ENCODE results near the gene SUGCT.
"Not testable (repeated sequence)": the region's sequence is repeated elsewhere in the genome, so short reads cannot be mapped to it uniquely, and the experiment has no call there.

Gene SUGCT

DNA sequence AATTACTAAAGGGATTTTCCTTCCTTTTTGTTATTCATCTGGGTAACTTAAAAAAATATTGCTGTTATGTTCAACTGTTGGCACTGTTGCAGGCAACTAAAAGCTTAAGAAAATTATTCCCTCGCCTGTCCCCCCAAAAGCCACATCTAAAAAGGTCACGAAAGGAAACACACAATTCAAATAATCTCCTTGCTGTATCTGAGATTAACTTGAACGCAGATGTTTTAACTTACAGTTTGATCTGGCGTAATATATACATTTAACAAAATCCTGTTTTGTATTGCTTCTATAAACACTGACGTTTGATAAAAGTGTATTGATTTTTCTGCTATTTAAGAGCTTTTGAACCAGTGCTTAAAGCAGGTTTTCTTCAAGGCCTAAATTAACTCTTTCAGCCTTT, 432.1 kb downstream of the SUGCT start:
- DNase-seq (ENCODE audit: low read depth, low spot score) = no peak

DNA sequence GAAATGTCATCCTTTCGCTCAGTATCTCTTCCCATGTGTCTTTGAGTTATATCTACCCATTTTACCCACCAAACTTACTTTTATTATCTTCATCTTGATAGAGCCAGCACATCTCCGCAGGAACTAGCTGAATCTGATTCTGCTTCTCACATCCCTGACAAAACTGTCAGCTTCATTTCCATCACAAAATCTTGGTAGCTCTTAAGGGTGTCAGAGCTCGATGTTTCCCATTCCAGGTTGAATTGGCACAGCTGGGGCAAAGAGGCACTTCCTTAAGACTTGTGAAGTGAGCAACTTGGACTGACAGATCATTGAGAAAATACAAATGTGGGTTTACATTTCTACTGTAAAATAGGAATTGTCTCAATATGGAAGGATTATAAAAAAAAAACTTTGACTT, 434.5 kb downstream of the SUGCT start:
- DNase-seq (ENCODE audit: low read depth, low spot score) = no peak

DNA sequence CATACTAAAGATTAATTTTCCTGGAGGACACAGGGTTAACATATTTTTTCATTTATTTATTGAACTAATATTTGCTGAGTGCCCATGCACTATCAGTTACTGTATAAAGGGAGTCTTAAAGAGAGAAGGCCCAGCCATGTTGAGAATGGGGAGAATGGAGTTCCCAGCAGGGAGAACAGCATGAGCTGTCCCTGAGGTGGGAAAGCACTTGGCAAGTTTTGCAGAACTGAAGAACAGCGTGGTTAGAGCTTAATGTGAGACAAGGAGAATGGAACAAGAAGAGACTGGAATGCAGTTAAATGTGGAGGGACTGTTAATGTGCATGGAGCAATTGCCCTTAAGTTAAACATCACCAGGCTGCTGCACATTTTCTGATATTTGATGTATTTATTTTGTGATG, 435.4 kb downstream of the SUGCT start:
- no peak for DNase-seq (ENCODE audit: low read depth, low spot score)

GRCh38 chr7:40571796-40572195, 437.0 kb downstream of the SUGCT start:
- no peak for DNase-seq (ENCODE audit: low read depth, low spot score)

DNA sequence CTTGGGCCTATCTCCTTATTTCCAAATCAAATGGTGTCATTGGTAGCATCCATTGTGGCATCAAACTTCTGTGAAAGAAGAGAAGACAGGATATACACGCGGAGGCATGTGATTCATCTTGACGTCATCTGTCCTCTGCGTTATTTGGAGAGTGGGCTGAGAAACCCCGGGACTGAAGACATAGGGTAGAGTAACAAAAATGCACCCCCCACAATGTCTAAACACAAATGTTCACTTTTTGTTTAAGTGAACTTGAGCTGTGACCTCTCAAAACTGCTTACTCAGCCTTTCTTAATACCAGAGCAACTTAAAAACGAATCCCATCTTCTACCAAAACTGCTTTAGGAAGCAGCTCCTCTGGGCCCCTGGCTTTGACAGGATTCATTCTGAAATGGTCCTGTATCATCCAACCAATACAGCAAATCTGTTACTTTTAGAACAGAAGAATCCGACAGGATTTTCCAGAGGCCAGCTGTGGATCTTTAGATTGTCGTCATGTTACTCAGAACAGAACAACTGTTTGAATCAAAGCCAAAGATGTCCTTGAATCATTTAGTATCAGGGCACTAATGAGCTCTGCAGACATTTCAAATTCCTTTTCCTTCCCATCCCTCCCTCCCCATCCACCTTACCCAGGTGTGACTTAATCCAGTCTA, 438.1 kb downstream of the SUGCT start:
- peak; percentile 85 for DNase-seq (ENCODE audit: low read depth, low spot score)

- DNase-seq (ENCODE audit: low read depth, low spot score) = no peak
Measured at GRCh38 chr7:40579401-40579800, 444.6 kb downstream of the SUGCT start.

GRCh38 chr7:40580776-40581175, 446.0 kb downstream of the SUGCT start:
- no peak for DNase-seq (ENCODE audit: low read depth, low spot score)

GRCh38 chr7:40582539-40582938, 447.7 kb downstream of the SUGCT start:
- DNase-seq (ENCODE audit: low read depth, low spot score) = no peak

DNA sequence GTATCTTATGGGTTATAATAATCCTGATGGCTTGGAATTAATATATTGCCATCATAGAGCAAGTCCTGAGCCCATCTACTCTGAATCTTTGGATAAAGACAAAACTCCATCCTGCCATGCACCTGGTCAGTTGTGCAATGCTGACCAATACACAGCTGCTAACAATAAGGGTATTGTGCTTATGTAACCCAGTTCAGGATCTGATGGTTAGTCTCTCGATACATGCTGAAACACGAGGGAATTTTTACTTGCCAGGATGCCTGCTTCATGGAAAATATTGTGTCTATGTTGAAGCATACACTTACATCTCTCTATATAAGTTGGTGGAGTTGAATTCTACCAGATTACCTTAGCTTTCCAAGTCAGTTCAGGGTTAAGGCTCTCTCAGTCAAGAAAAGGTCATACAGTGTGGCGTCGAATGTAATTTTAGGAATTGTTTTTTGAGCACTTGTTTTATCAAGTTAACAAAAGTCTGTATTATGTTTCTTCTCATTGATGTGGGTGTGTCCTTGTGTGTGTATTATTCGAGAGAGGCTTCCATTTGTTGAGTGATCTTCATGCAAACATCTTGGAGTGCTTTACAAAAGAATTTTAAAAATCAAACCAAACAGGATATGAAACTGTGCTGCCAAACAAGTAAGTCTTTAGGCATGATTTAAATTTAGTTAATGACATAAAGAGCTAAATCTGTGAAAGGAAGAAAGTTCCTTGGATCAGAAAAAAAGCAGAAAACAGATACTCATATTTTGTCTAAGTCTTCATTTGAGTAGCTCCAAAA, 449.1 kb downstream of the SUGCT start:
- no peak for DNase-seq (ENCODE audit: low read depth, low spot score)

DNA sequence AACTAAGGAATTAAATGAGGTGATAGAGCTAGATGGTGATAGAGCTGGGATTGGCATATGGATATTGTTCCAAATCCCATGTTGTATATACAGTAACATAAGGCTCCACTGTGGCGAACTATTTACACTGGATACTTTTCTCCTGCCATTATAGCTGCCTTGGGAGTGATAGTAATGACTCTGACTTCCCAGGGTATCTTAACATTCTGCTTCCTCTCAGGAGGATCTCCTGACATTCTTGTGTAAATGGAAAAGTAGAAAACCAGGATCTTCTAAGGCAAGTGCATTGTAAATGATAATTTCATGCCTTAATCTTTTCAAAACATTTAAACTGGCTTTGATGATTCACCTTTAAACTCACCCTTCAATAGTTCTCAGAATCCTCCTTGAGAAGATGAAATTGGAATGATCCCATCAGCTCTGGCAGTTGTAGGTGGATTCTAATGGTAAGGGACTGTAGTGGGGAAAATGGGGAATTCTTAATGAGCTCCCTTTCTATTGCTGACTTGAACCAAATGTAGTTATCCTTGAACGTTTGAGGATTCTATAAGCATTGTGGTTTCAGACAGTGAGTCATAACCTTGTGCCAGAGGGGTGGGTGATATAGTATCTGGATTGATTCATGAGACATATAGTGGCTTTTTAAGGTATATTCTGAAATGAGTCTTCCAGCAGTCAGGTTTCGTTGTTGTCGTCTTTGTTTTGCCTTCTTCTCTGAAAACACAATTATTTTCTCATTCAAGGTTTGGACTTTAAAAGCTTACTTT, 450.0 kb downstream of the SUGCT start:
- no peak for DNase-seq (ENCODE audit: low read depth, low spot score)

- no peak for DNase-seq (ENCODE audit: low read depth, low spot score)
Measured at GRCh38 chr7:40586197-40586596, 451.4 kb downstream of the SUGCT start.

GRCh38 chr7:40587419-40587818, 452.6 kb downstream of the SUGCT start:
- no peak for DNase-seq (ENCODE audit: low read depth, low spot score)

DNA sequence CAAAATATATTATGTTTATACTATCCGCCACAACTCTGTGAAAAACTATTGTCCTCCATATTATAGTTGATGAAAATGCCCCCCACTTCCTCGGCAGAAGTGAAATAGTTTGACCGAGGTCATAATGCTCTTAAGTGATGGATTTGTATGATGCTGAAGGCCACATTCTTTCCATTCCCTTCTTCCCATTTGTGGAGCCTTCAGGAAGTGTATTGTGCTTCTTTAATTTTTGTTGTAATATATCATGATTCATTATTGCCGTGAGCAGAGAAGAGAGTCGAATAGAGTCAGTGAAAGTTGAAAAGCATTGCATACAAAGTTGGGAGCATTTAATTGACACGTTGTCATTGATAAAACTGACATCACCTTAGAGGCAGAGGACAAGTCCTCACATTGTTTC, 460.3 kb downstream of the SUGCT start:
- DNase-seq (ENCODE audit: low read depth, low spot score) = no peak

DNA sequence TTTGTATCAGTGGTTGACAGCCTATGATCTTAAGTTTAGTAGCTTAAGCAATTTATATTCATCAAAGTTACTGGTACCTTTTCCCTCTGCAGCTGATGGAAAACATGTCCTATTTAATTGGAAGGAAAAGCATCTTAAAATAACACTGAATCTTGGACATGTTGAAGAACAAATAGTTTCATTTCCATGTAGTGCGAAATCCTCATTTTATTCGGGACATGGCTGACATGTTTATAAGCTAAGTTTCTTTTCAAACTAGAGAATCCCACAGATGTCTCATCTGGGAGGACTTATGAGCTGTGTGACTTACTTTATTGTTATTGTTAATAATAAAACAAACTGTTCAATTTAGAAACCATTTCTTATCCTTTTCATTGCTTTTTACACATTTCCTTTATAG, 461.0 kb downstream of the SUGCT start:
- no peak for DNase-seq (ENCODE audit: low read depth, low spot score)

DNA sequence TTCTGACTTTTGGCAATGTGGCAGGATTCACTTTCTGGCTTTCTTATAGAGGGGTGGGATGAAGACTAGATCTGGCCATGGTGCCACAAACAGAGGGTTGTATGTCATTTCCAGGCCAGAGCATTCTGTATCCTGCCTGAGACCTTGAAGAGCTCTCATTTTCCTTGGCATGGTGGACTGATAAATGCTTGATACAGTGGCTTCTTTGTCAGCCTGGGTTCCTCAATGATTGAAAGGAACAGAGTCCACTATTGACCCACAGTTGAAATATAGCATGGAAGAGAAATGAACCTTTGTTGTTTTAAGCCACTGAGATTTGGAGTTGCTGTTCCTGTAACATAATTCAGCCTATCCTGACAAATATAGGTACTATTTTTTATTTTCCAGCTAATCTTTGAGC, 462.7 kb downstream of the SUGCT start:
- no peak for DNase-seq (ENCODE audit: low read depth, low spot score)

DNA sequence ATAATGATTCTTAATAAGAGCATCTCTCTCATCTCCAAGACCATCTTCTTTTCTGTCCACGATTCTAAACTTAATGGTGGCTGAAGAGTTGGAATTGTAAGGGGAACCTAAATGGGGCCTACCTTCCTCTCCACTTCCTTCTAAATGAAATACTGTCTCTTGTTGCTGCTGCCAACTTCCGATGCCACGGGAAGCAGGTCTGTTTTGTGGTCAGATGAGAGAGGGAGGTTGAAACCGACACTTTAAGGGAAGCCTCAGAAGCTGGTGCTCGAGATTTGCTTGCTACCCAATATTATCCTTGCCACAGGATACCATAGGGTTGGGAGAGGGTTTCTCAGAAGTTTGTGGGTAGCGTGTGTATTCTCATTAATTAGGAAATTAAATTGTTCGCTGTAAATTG, 464.1 kb downstream of the SUGCT start:
- no peak for DNase-seq (ENCODE audit: low read depth, low spot score)

GRCh38 chr7:40599836-40600235, 465.0 kb downstream of the SUGCT start:
- no peak for DNase-seq (ENCODE audit: low read depth, low spot score)

GRCh38 chr7:40602351-40602750, 467.5 kb downstream of the SUGCT start:
- not testable (repeated sequence) for DNase-seq (ENCODE audit: low read depth, low spot score)

DNA sequence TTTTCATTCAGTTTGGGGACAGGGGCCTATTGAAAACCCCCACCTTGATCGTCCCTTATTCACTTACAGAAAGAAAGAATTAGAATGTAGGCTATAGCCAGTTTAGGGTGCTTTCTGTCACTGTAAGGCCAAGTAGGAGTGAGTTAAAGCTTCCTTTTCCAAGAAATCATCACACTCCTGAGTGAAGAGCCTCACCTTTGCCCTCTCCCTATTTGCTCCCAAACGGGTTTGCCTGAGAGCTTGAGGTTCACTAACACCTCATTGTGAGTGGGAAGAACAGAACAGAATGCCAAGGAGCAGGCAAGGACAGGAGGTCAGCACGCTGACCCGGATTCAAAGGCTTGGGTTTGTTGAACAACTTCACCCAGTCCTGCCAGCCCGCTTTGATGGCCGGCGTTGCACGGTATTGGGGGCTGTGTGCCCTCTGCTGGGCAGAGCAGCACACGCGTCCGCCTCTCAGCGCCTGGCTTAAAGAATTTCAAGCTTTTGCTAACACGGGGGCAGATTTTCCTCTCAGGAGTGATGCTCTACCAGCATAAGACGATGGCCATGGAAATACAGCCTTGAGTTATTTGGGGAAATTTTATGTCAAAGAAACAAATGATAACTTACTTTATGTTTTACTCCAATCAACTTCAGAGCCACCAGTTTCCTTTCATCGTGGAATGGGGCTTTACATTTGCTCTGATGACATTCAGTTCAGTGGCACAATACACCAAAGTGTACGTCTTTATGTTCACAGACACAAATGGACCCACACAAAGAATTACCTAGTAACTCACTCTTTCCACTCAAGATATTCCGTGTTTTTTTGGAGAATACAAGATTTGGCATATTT, 470.0 kb downstream of the SUGCT start:
- DNase-seq (ENCODE audit: low read depth, low spot score) = peak; percentile 5

DNA sequence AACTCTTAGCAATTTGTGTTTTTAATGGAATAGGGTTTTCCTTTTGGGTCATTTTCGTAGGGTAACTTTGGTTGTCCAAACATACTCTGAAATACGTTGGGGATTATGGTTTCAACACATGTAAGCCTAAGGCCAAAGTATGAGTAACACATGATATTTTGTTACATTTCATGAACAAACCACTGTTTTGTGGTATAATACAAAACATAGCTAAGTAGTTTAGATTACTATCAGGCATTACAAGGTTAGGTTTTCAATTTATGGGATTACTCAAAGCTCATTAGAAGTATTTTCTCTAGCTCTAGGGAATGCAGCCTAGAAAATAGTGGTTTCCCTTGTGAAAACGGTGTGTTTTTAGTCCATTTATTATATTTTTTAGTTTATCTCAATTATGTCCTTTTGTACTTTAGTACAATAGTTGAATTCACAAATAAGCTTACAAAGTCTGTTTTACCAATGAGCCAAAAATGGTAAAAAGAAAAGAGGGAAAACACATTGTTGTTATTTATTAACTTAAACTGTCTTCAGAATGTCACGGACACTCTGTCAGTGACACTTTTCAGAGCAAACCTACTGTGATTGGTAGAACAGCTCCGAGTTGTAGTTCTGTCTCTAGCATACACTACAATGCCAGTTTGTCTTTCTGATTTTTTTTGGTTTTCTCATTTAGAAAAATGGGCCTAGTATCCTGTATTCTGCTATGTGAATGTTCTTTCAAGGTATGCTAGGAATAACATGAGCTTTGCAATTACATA, 473.7 kb downstream of the SUGCT start:
- no peak for DNase-seq (ENCODE audit: low read depth, low spot score)

DNA sequence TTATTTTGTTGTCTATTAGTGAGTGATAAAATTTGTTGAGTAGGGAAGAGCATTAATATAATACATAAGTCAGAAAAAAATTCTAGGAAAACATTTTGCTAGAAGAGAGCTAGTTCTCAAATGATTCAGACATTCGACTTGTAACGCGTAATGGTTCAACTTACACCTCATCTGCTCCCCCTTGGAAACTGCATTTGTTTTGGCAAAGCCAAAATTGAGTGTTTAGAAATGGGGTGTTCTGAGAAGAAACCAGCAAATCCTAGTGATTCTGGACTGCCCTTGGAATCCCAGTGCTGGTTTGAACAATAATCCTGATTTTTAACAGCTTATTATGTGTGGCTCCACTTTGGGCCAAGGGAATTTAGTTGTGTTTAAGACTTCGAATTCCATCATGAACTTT, 475.7 kb downstream of the SUGCT start:
- no peak for DNase-seq (ENCODE audit: low read depth, low spot score)

Data from brain pericyte (primary cell).